Fibroblast of lung (primary cell): ENCODE measurements around the gene NUB1.

Source experiments
- CTCF ChIP-seq, 2 donors: IDR thresholded peaks in 1 of 2; conservative IDR thresholded peaks in 1 of 2; 1 replicate in 1 of 2; 2 replicates in 1 of 2; pipeline ENCODE4 v1.5.1; 2011 to 2012; ENCODE audit warnings: low read length in 2 of 2, control low read depth in 1 of 2, inconsistent platforms in 1 of 2, low read depth in 1 of 2, mild to moderate bottlenecking in 1 of 2
- EZH2 ChIP-seq: IDR thresholded peaks from 2 replicates; pipeline ENCODE4 v1.5.1; 2012; ENCODE audit warnings: low read length, control low read depth, mild to moderate bottlenecking; ENCODE audit errors: missing control alignments

- no peak for TF ChIP-seq CTCF (conservative IDR thresholded peaks at IDR 0.05 in 1 of 2, IDR thresholded peaks at IDR 0.05 in 1 of 2; ENCODE audit: low read depth in 1 of 2, low read length in 2 of 2)
- no peak for TF ChIP-seq EZH2
These were observed 2.8 kb upstream of the NUB1 start for GRCh38 chr7:151338809-151339208.
